Thoracic aorta endothelial cell (primary cell): Measurements from ENCODE around the gene TAS2R7. TPM values are rescaled to one million over a fixed set of nuclear protein-coding genes. Genes with fewer than 3 reads are reported as not detected.

ENCODE experiments used
- small RNA-seq: library from RNA; depleted of rRNA; stranded (forward); fragments of <200 nt; gene quantifications from one replicate; pipeline ENCODE3, GENCODE V24; 2012
- total RNA-seq: library from RNA; depleted of rRNA; stranded (reverse); fragments of >200 nt; gene quantifications from 2 replicates; pipeline ENCODE4 v1.2.3, GENCODE V29; 2012

TAS2R7 gene
- total RNA-seq, result 0.13 and 0.14 TPM in 2 replicates

GRCh38 chr12:10802587-10802986, at the start of gene TAS2R7:
Gene TAS2R7, minus strand, starts transcription at chr12:10802627. Its CDS starts 57 bp downstream, at chr12:10802570.

GRCh38 chr12:10849425-10849878, 47.0 kb upstream of the TAS2R7 start, which contains the start of gene PRR4:
Gene PRR4, minus strand, starts transcription at chr12:10849475. Its CDS starts 38 bp downstream, at chr12:10849437.

GRCh38 chr12:10826258-10826657, 23.8 kb upstream of the TAS2R7 start, which contains the start of gene TAS2R10:
Gene TAS2R10, minus strand, starts transcription at chr12:10826358. Its CDS starts 89 bp downstream, at chr12:10826269.

GRCh38 chr12:10810068-10810467, 7.6 kb upstream of the TAS2R7 start, which contains the start of gene TAS2R9:
Gene TAS2R9, minus strand, starts transcription at chr12:10810168. Its CDS starts 93 bp downstream, at chr12:10810075.

GRCh38 chr12:10807186-10807585, 4.8 kb upstream of the TAS2R7 start, which contains the start of gene TAS2R8:
Gene TAS2R8, minus strand, starts transcription at chr12:10807286. Its CDS starts 306 bp downstream, at chr12:10806980.

Small RNAs within 50 kb of the gene (small RNA-seq; reads per million reads assigned to genes)
- not detected for gene PRR4

Other genes starting within 250 kb of the TAS2R7 start
- 31.6 and 36.4 TPM in 2 replicates for gene MAGOHB, start 189.0 kb downstream of the TAS2R7 start, total RNA-seq
- 12.3 and 14.4 TPM in 2 replicates for gene STYK1, start 128.6 kb downstream of the TAS2R7 start, total RNA-seq
- 395 and 439 TPM in 2 replicates for gene YBX3, start 79.3 kb downstream of the TAS2R7 start, total RNA-seq
- gene TAS2R8, start 4.7 kb upstream of the TAS2R7 start, total RNA-seq, result not detected in 2 replicates
- gene TAS2R9, start 7.5 kb upstream of the TAS2R7 start, total RNA-seq, result 0.13 TPM in 1 of 2 replicates, not detected in the other
- gene TAS2R10, start 23.7 kb upstream of the TAS2R7 start, total RNA-seq, result 1.1 TPM in 2 replicates
- 1.9 and 2.3 TPM in 2 replicates for gene PRR4, start 46.8 kb upstream of the TAS2R7 start, total RNA-seq
- gene PRH1, start 81.6 kb upstream of the TAS2R7 start, total RNA-seq, result 22.9 and 38.6 TPM in 2 replicates
- gene TAS2R13, start 106.9 kb upstream of the TAS2R7 start, total RNA-seq, result 2.9 and 5.2 TPM in 2 replicates
- gene PRH2, start 126.6 kb upstream of the TAS2R7 start, total RNA-seq, result not detected in 2 replicates
- 4.9 and 6.8 TPM in 2 replicates for gene TAS2R14, start 136.6 kb upstream of the TAS2R7 start, total RNA-seq
- gene TAS2R50, start 184.3 kb upstream of the TAS2R7 start, total RNA-seq, result 6.0 and 6.9 TPM in 2 replicates
- 7.2 and 8.6 TPM in 2 replicates for gene TAS2R20, start 195.7 kb upstream of the TAS2R7 start, total RNA-seq
- gene TAS2R19, start 220.0 kb upstream of the TAS2R7 start, total RNA-seq, result 9.8 and 13.0 TPM in 2 replicates
- gene TAS2R31, start 228.8 kb upstream of the TAS2R7 start, total RNA-seq, result 12.5 and 12.6 TPM in 2 replicates